ENCODE data around the gene ITPKB.

ITPKB gene

DNA sequence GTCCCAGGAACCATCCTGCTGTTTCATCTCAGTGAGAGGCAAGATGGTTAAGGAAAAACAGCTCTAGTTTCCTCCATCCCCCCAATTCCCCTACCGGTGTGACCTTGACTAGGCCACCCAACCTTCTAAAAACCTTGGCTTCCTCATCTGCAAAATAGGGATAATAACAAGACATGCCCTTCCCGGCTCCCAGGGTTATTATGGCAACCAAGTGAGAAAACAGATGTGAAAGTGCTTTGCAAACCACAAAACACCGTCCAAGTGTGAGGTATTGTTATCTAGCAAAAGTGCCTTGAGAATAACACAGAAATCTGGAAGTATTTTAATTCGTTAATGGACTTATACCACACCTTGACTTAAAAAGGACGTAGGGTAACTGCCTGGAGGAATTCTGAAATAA, 62.7 kb downstream of the ITPKB start:
- H3K4me2 ChIP-seq (ENCODE audit: low read length), result peak overlapping the region; percentile 90
- TF ChIP-seq EZH2 (IDR thresholded peaks at IDR 0.05; ENCODE audit: borderline replicate concordance, low read length), result no peak
- TF ChIP-seq, protein P1, sequence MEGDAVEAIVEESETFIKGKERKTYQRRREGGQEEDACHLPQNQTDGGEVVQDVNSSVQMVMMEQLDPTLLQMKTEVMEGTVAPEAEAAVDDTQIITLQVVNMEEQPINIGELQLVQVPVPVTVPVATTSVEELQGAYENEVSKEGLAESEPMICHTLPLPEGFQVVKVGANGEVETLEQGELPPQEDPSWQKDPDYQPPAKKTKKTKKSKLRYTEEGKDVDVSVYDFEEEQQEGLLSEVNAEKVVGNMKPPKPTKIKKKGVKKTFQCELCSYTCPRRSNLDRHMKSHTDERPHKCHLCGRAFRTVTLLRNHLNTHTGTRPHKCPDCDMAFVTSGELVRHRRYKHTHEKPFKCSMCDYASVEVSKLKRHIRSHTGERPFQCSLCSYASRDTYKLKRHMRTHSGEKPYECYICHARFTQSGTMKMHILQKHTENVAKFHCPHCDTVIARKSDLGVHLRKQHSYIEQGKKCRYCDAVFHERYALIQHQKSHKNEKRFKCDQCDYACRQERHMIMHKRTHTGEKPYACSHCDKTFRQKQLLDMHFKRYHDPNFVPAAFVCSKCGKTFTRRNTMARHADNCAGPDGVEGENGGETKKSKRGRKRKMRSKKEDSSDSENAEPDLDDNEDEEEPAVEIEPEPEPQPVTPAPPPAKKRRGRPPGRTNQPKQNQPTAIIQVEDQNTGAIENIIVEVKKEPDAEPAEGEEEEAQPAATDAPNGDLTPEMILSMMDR (IDR thresholded peaks at IDR 0.05; ENCODE audit: low read length), result no peak
- H3K79me2 ChIP-seq (ENCODE audit: insufficient read depth, low read length), result peaks cover 7% of the 10 kb centered on the region
- no peaks in the 10 kb centered on the region for H3K9me3 ChIP-seq (ENCODE audit: low read length)
- peak overlapping the region; percentile 100 for H3K27ac ChIP-seq (ENCODE audit: low read depth, low read length, poor library complexity, severe bottlenecking)
- H3K4me3 ChIP-seq (ENCODE audit: low read depth, low read length, poor library complexity, severe bottlenecking), result peak overlapping the region; percentile 61
- H2AFZ ChIP-seq (ENCODE audit: low read length), result no peak overlapping the region
- no peaks in the 10 kb centered on the region for H3K4me1 ChIP-seq (ENCODE audit: insufficient read depth, low read length, severe bottlenecking)
- H3K36me3 ChIP-seq (ENCODE audit: insufficient read depth, low read length), result peaks cover 26% of the 10 kb centered on the region
- H3K27me3 ChIP-seq (ENCODE audit: insufficient read depth, low read length), result no peaks in the 10 kb centered on the region
- peak overlapping the region; percentile 61 for H3K9ac ChIP-seq (ENCODE audit: low read length)
- no peaks in the 10 kb centered on the region for H3K9me2 ChIP-seq (ENCODE audit: low read depth, low read length)
- peaks cover 8% of the 10 kb centered on the region; the same call in 1 of the 2 replicates for H3F3A ChIP-seq (ENCODE audit: insufficient read depth, low read length)
- no peaks in the 10 kb centered on the region for H4K20me1 ChIP-seq (ENCODE audit: insufficient read depth, low read length)

DNA sequence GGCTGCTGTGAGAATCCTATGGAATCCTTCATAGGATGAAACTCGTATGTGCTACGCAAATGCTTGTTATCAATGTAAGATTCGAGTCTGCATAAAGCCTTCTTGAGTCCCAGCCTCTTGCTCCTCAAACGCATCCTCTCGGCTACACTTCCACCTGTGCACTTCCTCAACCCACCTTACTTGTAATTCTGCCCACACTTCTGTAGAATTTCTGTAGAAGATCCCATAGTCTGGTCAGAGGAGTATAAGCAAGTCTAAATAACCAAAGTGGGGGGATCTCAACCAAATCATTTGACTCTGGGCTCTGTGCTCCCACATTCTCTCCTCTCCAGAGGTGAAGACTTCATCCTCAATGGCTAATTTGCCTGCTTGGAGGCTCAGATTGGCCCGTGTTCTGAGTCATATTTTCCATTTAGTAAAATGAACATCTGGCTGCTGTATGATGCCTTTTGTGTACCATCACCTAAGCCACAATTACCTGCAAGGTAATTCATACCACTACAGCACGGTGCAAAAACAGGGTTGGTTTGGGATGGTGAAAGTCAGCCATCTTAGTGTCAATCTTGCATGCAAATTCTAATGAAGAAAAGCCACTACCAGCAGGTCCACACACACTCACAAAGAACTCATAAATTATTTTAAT, 63.2 kb downstream of the ITPKB start:
- no peaks in the 10 kb centered on the region for H3K4me1 ChIP-seq (ENCODE audit: insufficient read depth, low read length, severe bottlenecking)
- H3K27me3 ChIP-seq (ENCODE audit: insufficient read depth, low read length), result no peaks in the 10 kb centered on the region
- H3K9me3 ChIP-seq (ENCODE audit: low read length), result no peaks in the 10 kb centered on the region
- TF ChIP-seq EZH2 (IDR thresholded peaks at IDR 0.05; ENCODE audit: borderline replicate concordance, low read length), result no peak
- TF ChIP-seq, protein P1 (IDR thresholded peaks at IDR 0.05; ENCODE audit: low read length), result no peak
- peak overlapping the region; percentile 61 for H3K4me3 ChIP-seq (ENCODE audit: low read depth, low read length, poor library complexity, severe bottlenecking)
- H3K9ac ChIP-seq (ENCODE audit: low read length), result peak overlapping the region; percentile 71
- peaks cover 8% of the 10 kb centered on the region; the same call in 1 of the 2 replicates for H3F3A ChIP-seq (ENCODE audit: insufficient read depth, low read length)
- no peaks in the 10 kb centered on the region for H3K9me2 ChIP-seq (ENCODE audit: low read depth, low read length)
- no peak overlapping the region for H2AFZ ChIP-seq (ENCODE audit: low read length)
- H3K27ac ChIP-seq (ENCODE audit: low read depth, low read length, poor library complexity, severe bottlenecking), result peak overlapping the region; percentile 100
- peak overlapping the region; percentile 90 for H3K4me2 ChIP-seq (ENCODE audit: low read length)
- H3K79me2 ChIP-seq (ENCODE audit: insufficient read depth, low read length), result peaks cover 7% of the 10 kb centered on the region
- no peaks in the 10 kb centered on the region for H4K20me1 ChIP-seq (ENCODE audit: insufficient read depth, low read length)
- H3K36me3 ChIP-seq (ENCODE audit: insufficient read depth, low read length), result peaks cover 32% of the 10 kb centered on the region

DNA sequence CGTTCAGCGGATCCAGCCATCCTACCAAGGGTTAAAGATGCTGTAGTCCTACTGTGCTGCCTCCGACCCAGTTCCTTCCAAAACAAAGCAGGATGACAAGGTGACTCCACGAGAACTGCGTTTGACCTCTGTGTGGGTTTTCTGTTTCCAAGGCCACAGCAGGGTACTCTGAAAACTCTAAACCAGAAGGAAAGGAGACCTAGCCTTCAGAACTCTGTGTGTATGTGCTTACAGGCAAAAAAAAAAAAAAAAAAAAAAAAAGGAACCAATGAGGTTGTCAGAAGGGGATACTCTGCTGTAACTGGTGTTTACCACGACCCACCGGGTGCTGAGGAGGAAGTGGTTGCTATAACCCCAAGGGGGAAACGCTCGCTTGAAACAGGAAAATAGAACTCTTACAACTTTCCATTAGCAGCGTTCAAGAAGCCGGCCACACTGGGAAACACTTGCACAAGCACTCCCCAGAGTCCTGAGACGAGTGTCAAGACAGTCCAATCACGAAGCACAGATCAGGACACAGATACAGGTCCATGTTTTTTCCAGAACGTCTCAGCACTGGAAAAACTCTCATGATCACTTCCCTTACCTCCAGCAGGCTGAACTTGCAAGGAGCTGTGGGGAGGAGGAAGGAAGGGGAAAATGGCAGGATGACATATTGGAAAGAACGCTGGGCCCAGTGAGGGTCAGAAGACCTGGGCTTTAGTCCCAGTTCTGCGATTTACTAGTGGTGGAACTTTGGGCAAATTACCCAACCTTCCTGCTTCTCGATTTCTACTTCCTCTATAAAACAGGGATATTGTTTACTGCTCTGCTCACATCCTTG, 64.0 kb downstream of the ITPKB start:
- TF ChIP-seq, protein P1 (IDR thresholded peaks at IDR 0.05; ENCODE audit: low read length), result no peak
- no peak for TF ChIP-seq EZH2 (IDR thresholded peaks at IDR 0.05; ENCODE audit: borderline replicate concordance, low read length)
- H3K4me3 ChIP-seq (ENCODE audit: low read depth, low read length, poor library complexity, severe bottlenecking), result peak overlapping the region; percentile 61
- H3K9me2 ChIP-seq (ENCODE audit: low read depth, low read length), result no peaks in the 10 kb centered on the region
- peaks cover 14% of the 10 kb centered on the region for H3K79me2 ChIP-seq (ENCODE audit: insufficient read depth, low read length)
- H3K4me1 ChIP-seq (ENCODE audit: insufficient read depth, low read length, severe bottlenecking), result no peaks in the 10 kb centered on the region
- H4K20me1 ChIP-seq (ENCODE audit: insufficient read depth, low read length), result no peaks in the 10 kb centered on the region
- H3K27ac ChIP-seq (ENCODE audit: low read depth, low read length, poor library complexity, severe bottlenecking), result peak overlapping the region; percentile 100
- H2AFZ ChIP-seq (ENCODE audit: low read length), result no peak overlapping the region
- peak overlapping the region; percentile 90 for H3K4me2 ChIP-seq (ENCODE audit: low read length)
- peaks cover 34% of the 10 kb centered on the region for H3K36me3 ChIP-seq (ENCODE audit: insufficient read depth, low read length)
- peak overlapping the region; percentile 72 for H3K9ac ChIP-seq (ENCODE audit: low read length)
- peaks cover 8% of the 10 kb centered on the region; the same call in 1 of the 2 replicates for H3F3A ChIP-seq (ENCODE audit: insufficient read depth, low read length)
- H3K9me3 ChIP-seq (ENCODE audit: low read length), result no peaks in the 10 kb centered on the region
- H3K27me3 ChIP-seq (ENCODE audit: insufficient read depth, low read length), result no peaks in the 10 kb centered on the region
